ENCODE measurements around the gene MEN1. TPM values are rescaled to one million over a fixed set of nuclear protein-coding genes. Genes with fewer than 3 reads are reported as not detected.
A peak's percentile ranks its signal among the peaks of the same experiment; 100 is the strongest.

The MEN1 gene
- total and polyA plus RNA-seq, 9 of the 15 experiments (the other 6 are each of a cell fraction or from before 2014, with no cell fraction given): 3.4 to 57.2 (median 19.3) TPM

GRCh38 chr11:64810271-64810890, at the start of gene MEN1 (continued):
- TF ChIP-seq CEBPG (CRISPR knock-in tag; IDR thresholded peaks at IDR 0.05) (no peak), CEBPG (tag; conservative IDR thresholded peaks at IDR 0.05 in 1 of 2, IDR thresholded peaks at IDR 0.05 in 1 of 2) (no peak), PTBP1 (IDR thresholded peaks at IDR 0.05; ENCODE audit: low read depth, low read length) (no peak), ZNF717 (CRISPR knock-in tag; IDR thresholded peaks at IDR 0.05) (no peak), ZNF175 (CRISPR knock-in tag; IDR thresholded peaks at IDR 0.05; ENCODE audit: low read depth) (peak; percentile 62; the same call in 1 of the 2 replicates), ETS1 (conservative IDR thresholded peaks at IDR 0.05; ENCODE audit: control insufficient read depth, low read depth, low read length) (peak; percentile 97), PCBP1 (IDR thresholded peaks at IDR 0.05; ENCODE audit: low read depth, low read length, poor library complexity, severe bottlenecking) (peak; percentile 73), HMG20B (CRISPR knock-in tag; IDR thresholded peaks at IDR 0.05) (no peak), SMARCE1 (IDR thresholded peaks at IDR 0.05) (no peak), ETV5 (CRISPR knock-in tag; IDR thresholded peaks at IDR 0.05; ENCODE audit: low read depth) (peak; percentile 84), ASH1L (IDR thresholded peaks at IDR 0.05; ENCODE audit: borderline replicate concordance, low read depth, partially characterized antibody) (no peak), NEUROD1 (IDR thresholded peaks at IDR 0.05; ENCODE audit: borderline replicate concordance, low read depth, low read length, partially characterized antibody) (no peak), E2F6 (IDR thresholded peaks at IDR 0.05; ENCODE audit: borderline replicate concordance in 1 of 2, extremely low read depth in 1 of 2, insufficient read depth in 1 of 2, insufficient read length in 1 of 2, low read depth in 1 of 2, low read length in 1 of 2, poor library complexity in 1 of 2, severe bottlenecking in 1 of 2) (peak in 1 of 2 experiments; percentile 35), DNMT1 (IDR thresholded peaks at IDR 0.05) (no peak), TEAD1 (CRISPR knock-in tag; IDR thresholded peaks at IDR 0.05) (no peak; a peak in 1 of 4 replicates), ZNF232 (CRISPR knock-in tag; IDR thresholded peaks at IDR 0.05) (no peak), MAFG (tag; conservative IDR thresholded peaks at IDR 0.05) (no peak), NUFIP1 (IDR thresholded peaks at IDR 0.05; ENCODE audit: partially characterized antibody) (no peak), ZNF282 (CRISPR knock-in tag; IDR thresholded peaks at IDR 0.05) (no peak), FUS (optimal IDR thresholded peaks at IDR 0.05; ENCODE audit: low read depth, low read length) (no peak), RBM15 (IDR thresholded peaks at IDR 0.05; ENCODE audit: insufficient read depth, low read length) (no peak), ZNF184 (CRISPR knock-in tag; IDR thresholded peaks at IDR 0.05) (no peak), TCF15 (CRISPR knock-in tag; IDR thresholded peaks at IDR 0.05) (no peak), ZNF655 (CRISPR knock-in tag; IDR thresholded peaks at IDR 0.05) (no peak), NCOA4 (IDR thresholded peaks at IDR 0.05; ENCODE audit: partially characterized antibody) (no peak), KAT8 (IDR thresholded peaks at IDR 0.05; ENCODE audit: low read depth) (no peak)
